NOMO-1 (cell line): ENCODE results near the gene AKR1A1.

Experiments used
- DNase-seq, 2 experiments: peaks; one replicate each; lab custom pipeline; 2025; ENCODE audit not compliant: unreplicated experiment in 2 of 2; lab: John Stamatoyannopoulos, UW

The AKR1A1 gene

DNA sequence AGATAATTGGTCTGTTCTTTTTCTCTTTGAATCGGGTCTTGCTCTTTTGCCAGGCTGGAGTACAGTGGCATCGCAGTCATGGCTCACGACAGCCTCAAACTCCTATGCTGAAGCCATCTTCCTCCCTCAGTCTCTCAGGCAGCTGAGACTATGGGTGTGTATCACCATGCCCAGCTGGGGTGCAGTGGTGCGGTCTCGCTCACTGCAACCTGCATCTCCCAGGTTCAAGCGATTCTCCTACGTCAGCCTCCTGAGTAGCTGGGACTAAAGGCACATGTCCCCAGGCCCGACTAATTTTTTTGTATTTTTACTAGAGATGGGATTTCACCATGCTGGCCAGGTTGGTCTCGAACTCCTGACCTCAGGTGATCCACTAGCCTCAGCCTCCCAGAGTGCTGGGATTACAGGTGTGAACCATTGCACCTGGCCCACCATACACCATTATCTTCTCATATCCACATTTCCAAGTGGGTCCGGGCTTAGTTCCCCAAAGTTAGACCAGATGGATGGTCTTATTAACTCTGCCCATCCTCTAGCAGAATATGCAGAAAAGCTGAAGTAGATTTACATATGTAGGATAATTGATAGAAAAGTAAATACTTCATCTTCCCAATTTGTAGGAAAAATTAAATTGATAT lies 60.1 kb downstream of the AKR1A1 start:
- no peak for DNase-seq

DNA sequence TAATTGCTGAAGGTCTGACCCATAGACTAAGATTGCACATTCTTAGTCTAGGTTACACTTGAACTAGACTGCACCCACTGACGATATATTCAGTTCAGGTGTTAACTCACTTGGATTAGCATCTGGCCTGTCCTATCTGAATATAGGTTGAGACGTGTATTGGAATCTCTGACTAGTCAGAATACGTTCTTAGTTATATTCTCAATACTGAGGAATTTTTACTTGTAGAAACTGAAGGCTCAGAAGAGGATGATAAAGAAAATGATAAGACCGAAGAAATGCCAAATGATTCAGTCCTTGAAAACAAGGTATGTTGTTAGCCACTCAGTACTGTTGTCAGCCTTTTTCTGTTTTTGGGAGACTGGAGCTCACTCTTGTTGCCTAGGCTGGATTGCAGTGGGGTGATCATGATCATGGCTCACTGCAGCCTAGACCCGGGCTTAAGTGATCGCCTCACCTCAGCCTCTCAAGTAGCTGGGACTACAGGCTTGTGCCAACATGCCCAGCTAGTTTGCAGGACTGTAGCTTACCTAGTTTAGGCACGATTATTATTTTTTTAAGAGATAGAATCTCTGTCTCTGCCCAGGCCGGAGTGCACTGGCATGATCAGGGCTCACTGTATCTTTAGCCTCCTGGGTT lies 62.4 kb downstream of the AKR1A1 start:
- DNase-seq = no peak

DNA sequence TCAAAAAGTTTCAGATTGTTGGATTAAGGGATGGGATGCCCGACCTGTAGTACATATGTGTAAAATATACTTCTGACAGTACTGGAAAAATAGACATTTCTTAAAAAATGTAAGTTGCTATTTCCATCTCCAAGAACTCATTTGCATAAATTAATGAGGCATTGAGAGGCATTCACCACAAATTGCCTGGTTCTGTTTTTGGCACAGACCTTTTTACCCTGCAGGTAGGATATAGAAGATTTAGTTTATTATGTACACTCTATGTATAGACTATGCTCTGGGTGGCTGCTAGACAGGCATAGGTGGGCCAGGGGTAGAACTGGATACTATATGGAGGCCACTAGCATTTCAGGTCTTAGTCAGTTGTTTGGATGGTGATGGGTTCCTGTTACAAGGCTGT lies 65.3 kb downstream of the AKR1A1 start:
- no peak for DNase-seq

DNA sequence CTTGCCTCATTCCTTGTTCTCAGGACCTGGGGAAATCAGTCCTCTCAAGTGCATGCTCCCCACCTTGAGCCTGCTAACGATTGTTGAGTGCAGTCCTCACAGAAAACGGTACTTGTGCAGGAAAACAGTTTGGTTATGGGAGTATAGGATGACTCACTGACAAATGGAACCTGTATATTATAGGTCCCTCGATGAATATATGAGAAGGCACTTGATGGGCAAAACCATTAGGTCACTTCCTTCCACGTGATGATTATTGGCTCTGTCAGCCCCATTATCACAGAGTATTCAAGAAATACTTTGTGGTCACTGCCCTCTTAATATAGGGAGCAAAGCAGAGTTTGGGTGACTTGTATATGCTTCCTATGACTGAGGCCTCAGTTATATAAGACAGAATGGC lies 67.0 kb downstream of the AKR1A1 start:
- no peak for DNase-seq

DNA sequence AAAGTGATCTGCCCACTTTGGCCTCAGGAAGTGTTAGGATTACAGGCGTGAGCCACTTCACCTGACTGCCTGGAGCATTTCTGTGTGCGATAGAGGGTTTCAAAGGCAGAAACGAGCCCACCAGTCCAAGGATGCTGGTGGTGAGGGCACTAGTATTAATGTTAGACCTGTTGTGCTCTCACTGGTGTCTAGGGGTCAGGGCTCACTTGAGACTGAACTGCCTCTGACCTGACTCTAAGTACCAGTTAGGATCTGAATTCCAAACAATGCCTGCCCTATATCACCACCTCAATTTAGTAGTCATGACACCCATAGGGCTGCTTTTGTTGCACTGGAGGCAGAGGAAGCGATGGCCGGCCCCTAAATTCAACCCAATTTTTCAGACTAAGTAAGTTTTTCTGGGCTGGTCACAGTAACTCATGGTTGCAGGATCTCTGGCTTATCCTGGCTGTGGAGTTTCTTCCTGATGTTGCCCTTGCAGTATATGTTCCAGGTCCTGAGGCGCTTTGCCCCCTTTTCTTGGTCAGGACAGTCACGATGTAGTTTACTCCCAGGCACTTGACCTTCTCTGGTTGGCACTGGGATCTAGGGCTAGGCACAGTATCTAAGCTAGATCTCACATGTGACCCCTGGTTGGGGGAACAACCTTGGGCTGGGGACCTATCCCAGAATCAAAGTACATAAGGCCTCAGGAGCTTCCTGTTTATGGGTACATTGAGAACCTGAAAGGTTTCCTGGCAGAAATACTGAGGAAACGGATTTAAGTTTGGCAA lies 68.7 kb downstream of the AKR1A1 start:
- DNase-seq = no peak
